GM21381 (cell line): Measurements from ENCODE around the gene HIVEP2.

Source experiments
- ATAC-seq: cut with Tn5 transposase; IDR thresholded peaks from one replicate; pipeline ENCODE4 v1.9.1; 2021; ENCODE audit warnings: mild to moderate bottlenecking, moderate library complexity; ENCODE audit not compliant: unreplicated experiment

Gene HIVEP2

GRCh38 chr6:142790257-142790656 is 154.7 kb downstream of the HIVEP2 start:
- no peak for ATAC-seq

- no peak for ATAC-seq
These were observed 157.6 kb downstream of the HIVEP2 start for GRCh38 chr6:142787422-142787821.

- ATAC-seq = no peak
These were observed 158.5 kb downstream of the HIVEP2 start for GRCh38 chr6:142786476-142786875.

- peak; percentile 99 for ATAC-seq
These were observed 160.6 kb downstream of the HIVEP2 start for GRCh38 chr6:142784344-142784743.

GRCh38 chr6:142783499-142783898 is 161.5 kb downstream of the HIVEP2 start:
- no peak for ATAC-seq

GRCh38 chr6:142781129-142781528 is 163.8 kb downstream of the HIVEP2 start:
- no peak for ATAC-seq

GRCh38 chr6:142773859-142774648 is 170.9 kb downstream of the HIVEP2 start:
- no peak for ATAC-seq

GRCh38 chr6:142773324-142773723 is 171.7 kb downstream of the HIVEP2 start:
- ATAC-seq = no peak

- no peak for ATAC-seq
These were observed 173.8 kb downstream of the HIVEP2 start for GRCh38 chr6:142771162-142771561.

GRCh38 chr6:142765306-142765705 is 179.7 kb downstream of the HIVEP2 start:
- no peak for ATAC-seq

- ATAC-seq = no peak
These were observed 180.7 kb downstream of the HIVEP2 start for GRCh38 chr6:142764311-142764710.

- ATAC-seq = no peak
These were observed 181.8 kb downstream of the HIVEP2 start for GRCh38 chr6:142763205-142763604.

GRCh38 chr6:142761756-142762155 is 183.2 kb downstream of the HIVEP2 start:
- no peak for ATAC-seq

- no peak for ATAC-seq
These were observed 184.8 kb downstream of the HIVEP2 start for GRCh38 chr6:142760152-142760551.

GRCh38 chr6:142758629-142759025 is 186.3 kb downstream of the HIVEP2 start:
- no peak for ATAC-seq

GRCh38 chr6:142757852-142758628 is 186.9 kb downstream of the HIVEP2 start:
- no peak for ATAC-seq

GRCh38 chr6:142756215-142756630 is 188.8 kb downstream of the HIVEP2 start:
- no peak for ATAC-seq

GRCh38 chr6:142753196-142753595 is 191.8 kb downstream of the HIVEP2 start:
- no peak for ATAC-seq

- no peak for ATAC-seq
These were observed 192.6 kb downstream of the HIVEP2 start for GRCh38 chr6:142752348-142752747.

GRCh38 chr6:142751452-142751851 is 193.5 kb downstream of the HIVEP2 start:
- no peak for ATAC-seq

- no peak for ATAC-seq
These were observed 194.0 kb downstream of the HIVEP2 start for GRCh38 chr6:142750998-142751397.

GRCh38 chr6:142749556-142749955 is 195.4 kb downstream of the HIVEP2 start:
- no peak for ATAC-seq
